Stimulated activated CD8-positive, alpha-beta memory T cell treated with anti-CD3 and anti-CD28 coated beads, Interleukin-4, amount 100 ng/mL, for 1 hour (primary cell): ENCODE results near the gene CTXN1.
A peak's percentile ranks its signal among the peaks of the same experiment; 100 is the strongest.
"Not testable (repeated sequence)": the region's sequence is repeated elsewhere in the genome, so short reads cannot be mapped to it uniquely, and the experiment has no call there.

ENCODE experiments used
- DNase-seq, 2 donors: peaks; one replicate each; pipeline ENCODE4 v3.0.0-alpha.2; 2020; ENCODE audit warnings: low read depth in 2 of 2, low spot score in 1 of 2

The CTXN1 gene

DNA sequence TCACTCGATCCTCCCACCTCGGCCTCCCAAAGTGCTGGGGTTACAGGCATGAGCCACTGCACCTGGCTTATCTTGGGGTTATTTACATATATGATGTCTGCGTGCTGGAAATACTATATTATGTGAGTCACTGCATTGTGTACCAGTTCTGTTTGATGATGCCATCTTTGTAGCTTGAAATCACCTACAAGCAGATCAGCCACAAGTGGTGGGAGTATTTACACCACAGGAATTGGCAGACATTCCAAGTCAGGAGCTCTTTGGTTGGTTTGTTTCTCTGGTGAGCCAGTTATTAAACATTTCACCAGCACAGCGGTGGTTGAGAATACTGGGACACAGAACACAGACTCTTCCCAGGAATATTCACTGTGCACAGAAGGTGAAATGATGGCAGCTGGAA, 22.0 kb upstream of the CTXN1 start:
- no peak for DNase-seq

DNA sequence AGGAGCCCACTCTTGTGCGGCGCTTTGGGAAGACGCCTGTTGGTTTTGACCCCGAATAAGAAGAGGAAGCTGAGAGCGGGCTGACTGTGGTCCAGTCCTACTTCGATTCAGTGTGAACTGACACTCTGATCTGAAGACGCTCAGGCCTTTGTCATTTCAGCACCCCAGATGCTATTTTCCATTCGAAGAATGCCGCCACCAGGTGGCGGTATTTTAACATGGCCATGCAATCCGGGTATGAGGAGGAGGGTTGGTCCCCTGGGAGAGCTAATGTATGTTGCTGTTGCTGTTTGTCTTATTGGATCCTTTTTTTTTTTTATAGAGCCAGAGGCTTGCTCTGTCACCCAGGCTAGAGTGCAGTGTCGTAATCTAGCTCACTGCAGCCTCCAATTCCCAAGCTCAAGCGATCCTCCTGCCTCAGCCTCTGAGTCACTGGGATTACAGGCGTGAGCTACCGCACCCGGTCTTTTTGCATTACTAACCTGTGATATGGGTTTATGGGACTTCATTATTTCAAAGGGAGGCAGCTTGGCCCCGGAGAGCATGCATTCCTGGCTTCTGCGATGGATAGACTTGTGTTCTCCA, 18.3 kb upstream of the CTXN1 start:
- DNase-seq = peak; percentile 70 to 72

DNA sequence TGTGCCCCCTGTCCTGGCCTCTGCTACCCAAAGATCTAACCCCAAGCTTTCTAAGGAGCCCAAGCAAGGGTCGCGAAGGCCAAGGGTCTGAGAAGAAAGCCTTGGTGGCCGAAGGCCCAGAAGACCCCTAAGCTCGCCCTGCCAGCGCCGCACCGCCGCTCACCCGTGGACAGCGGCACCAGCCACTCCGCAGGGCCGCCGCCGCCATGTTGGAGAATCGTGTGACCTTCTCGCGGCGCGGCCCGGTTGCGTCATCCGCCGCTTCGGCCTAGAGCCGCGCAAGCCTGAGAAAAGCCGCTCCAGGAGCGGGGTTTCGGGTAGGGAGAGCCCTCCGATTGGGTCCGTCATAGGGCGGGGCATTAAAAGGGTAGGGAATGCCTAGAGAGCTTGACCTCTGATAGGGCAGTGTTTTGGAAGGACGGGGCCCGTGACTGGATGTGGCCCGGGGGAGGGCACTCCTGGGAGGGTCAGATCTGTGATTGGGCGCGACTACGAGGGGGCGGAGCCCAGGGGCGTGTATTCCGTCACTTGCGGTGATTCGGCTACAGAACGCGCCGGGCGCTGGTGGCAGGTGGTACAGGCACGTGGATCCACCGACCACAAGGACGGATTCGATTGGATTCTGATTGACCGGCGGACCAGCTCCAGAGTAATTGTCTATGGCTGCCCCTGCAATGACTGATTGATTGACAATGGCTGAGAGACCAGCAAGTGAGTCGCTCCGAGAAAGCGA, 17.7 kb upstream of the CTXN1 start, which contains the start of gene TIMM44:
TIMM44 (minus strand) TSS at position 223 of the 733 bp plus-strand sequence; CDS start at position 208, 15 bp downstream.
- DNase-seq = peak; percentile 92 to 97

DNA sequence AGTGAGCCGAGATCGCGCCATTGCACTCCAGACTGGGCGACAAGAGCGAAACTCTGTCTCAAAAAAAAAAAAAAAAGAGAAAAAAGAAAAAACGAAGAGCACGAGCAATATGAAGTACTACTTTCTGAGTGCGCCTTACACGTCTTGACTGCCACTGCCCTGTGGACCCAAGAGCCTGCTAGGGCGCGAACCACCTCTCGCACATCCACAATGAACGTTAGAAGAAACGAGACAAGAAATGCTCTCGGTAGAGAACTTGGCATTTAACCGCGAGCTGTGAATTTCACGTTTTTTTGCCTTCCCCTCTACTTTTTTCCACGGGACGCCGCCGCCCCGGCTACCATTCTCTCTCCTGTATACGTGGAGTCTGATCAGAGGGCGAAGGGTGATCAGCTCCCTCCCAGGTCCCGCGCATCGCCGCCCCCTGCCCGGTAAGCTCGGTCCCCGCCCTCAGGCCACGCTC, 17.1 kb upstream of the CTXN1 start:
- DNase-seq = no peak

DNA sequence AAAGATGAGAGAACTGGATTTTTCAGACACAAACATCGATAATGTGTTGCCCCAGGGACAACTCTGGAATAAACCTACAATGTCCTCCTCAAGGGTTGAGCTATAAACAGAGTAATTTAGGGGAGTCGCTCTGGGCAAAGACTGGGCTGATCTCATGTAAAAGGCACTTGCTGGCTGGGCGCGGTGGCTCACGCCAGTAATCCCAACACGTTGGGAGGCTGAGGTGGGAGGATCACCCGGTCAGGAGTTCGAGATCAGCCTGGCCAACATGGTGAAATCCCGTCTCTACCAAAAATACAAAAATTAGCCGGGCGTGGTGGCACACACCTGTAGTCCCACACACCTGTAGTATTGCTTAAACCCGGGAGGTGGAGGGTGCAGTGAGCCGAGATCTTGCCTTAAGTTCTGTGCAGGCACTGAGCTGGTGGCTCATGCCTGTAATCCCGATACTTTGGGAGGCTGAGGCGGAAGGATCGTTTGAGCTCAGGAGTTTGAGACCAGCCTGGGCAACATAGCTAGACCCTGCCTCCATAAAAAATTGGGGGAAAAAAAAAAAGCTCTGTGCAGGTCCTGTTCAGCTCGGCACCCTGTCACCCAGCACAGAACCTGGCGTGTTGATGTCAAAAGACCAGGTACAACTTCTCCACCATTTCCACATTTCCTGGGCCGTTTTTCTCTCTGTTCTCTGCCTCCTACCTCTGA, 16.1 kb upstream of the CTXN1 start:
- no peak for DNase-seq

DNA sequence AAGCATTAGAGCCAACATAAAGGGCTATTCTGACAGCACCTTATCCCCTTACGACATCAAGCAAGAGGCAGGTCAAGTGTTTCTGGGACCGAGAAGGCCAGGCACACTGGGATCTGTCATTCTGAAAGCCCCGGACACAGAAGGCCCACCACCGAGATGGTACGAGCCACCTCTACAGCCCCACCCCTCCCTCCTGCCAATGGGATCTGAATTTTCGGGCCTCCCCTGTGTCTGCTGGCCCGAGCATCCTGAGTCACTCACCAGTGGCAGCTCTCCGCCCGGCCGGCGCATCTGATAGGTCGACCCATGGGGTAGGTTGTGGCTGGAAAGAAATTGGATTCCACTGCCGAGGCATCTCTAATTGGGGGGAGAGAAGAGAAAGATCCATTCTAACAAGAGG, 14.9 kb upstream of the CTXN1 start:
- no peak for DNase-seq

DNA sequence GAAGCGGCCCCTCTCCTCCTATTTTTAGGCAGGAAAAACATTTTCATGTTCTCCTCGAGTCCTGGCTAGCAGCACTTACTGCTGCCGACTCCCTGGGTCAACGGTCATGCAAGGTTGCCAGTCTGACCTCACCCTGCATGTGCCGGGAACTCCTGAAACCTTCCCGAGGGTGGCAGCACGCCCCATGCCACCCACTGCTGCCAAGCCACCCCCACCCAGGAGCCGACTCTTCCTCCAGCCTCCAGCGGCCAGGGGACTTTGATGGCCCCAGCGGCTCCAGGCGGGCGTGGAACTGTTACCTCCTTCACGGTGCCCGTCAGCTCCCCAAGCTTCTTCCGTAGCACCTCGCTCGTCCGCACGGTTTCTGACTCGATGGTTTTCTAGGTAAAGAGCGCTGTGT, 8.8 kb upstream of the CTXN1 start:
- DNase-seq = no peak

DNA sequence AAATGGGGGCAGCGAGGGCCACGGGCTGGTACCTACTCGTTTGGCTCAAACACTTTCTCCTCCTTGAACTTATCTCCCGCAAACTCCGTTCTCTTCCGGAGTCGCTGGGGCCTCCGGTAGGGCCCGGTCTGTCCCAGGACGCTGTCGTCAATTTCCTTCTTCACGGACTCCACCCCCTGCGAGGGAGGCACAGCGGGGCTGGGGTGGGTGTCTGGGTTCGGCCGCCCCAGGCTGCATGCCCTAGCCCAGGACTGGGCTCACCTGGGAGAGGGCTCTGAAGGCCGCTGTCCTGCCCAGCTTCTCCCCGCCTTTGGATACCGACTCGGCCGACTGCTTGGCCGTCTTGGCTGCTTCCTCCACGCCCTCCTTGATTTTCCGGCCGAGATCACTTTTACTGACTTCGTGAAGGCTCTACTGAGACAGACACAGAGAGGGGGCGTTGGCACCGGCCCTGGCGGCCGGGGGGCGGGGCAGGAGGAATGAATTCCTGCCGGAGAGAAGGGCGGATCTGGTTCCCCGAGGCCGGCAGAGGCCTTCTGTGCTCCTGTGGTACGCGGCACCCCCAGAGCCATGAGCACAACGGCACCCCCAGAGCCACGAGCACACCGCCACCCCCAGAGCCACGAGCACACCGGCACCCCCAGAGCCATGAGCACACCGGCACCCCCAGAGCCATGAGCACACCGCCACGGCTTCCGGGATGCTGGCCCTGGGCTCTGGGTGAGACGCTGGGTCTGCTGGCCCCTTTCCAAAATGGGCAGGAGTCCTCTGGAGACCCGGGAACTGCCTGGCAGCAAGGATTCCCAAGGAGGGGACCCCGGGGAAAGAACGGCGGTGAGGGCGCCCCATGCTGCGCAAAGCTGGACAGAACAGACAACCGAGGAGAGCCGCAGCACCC, 8.1 kb upstream of the CTXN1 start:
- no peak for DNase-seq

DNA sequence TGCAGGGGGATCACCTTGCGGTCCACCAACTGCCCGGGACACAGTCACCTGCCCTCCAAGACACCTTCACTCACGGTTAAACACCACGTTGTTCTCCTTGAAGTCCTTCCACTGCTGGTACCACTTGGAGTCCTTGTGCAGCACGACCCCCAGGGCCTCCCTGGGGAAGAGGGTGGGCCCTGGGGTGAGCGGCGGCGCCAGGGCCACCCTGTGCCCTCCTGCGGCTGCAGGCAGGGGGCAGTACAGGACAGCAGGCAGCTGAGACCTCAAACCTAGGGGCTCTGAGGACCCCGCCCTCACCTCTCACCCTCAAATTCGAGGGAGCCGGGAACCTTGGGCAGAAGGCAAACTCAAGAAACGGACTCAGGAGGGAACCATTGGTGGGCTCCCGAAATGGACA, 7.5 kb upstream of the CTXN1 start:
- no peak for DNase-seq

DNA sequence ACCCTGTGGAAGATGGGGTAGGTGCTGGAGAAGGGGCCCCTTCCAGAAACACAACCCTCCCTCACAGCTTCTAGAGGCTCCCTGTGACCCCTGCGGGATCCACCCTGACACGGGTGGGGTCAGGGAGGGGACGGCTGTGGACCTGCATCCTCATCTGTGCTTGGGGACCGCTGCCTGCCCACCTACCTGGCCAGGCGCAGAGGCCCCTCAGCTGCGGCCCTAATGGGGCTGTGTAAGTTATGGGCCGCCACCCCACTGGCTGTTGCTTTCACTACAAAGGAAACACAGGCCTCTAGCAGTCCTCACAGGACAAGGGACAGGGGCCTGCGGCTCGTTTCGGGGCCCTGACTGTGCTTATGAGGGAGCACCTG, 7.0 kb upstream of the CTXN1 start:
- DNase-seq = no peak

DNA sequence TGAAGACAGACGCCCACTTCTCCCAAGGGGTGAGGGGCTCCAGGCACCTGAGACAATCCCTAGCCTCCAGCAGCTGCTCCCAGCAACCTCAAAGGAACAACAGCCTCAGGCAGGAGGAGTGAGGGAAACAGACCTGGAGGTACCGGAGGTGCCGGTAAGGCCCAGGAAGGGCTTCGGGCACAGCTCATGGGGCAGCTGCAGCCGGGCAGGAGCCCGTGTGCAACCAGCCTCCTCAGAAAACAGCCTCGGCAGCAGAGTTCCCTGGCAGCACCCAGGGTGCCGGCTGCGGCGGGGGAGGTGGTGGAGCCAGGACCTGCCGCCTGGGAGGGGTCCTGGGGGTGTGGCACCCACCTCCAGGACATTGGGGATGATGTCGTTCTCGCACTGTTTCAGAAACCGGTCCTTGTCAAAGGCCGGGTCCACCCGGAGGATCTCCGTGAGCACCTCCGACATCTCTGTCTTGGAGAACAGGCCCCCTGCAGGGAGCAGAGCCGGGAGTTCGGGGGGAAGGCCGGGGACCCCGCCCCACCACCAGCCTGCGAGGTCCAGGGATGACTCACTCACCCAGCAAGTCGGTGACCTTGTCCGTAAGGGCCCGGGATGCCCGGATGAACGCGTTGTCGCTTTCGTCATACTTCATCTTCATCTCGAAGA, 6.5 kb upstream of the CTXN1 start:
- no peak for DNase-seq

DNA sequence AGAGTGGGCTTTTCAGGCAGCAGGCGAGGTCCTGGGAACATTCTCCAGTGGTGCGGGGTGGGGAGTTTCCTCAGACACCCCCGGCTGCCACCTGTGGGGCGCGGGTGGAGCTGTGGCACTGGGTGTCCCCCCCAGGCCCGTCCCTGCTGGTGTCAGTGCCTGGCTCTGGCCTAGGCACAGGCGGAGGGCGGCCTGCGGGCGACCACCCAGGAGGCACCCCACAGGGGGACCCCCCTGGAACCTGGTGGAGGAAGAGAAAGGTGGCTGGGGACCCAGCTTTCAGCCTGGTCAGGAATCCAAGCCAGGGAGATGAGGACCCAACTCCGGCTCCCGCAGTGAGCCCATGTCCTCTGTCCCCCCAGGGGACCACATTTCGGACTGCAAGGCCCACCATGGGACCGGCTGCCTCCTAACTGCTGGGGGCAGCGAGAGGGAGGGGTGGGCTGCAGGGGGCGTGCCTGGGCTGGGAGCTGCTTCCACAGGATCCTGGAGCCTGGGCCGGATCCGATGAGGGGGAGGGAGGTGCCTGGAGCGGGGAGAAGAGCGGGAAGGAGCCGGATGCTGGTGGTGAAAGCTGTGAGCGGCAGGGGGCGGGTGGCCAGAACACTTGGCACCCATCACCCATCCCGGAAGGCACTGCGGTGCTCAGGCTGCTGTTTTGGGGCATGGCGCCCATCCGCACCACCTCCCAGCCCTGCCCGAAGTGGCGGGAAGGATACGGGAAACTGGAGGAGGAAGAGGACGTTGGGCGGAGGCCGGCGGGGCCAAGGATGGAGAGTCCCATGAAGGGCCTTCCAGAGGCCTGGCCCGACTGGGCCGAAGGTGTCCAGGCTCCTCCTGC, 5.5 kb upstream of the CTXN1 start:
- no peak for DNase-seq

DNA sequence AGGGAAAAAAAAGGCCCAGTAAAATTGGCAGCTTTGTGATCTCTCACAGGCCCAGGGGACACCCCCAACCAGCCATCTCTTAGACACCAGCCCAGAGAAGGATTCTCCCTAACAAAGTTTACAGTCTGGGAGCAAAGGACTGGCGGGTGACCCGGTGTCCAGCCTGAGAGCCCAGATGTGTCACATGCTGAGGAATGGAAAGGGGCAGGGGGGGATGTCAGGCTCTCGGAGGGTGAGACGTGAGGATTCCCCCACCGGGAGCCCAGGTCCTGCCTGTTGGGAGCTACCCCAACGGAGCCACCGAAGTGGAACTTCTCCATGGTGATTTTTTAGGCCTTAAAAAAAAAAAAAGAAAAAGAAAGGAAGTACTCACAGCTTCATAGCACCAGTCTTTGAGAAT, 4.8 kb upstream of the CTXN1 start:
- no peak for DNase-seq

DNA sequence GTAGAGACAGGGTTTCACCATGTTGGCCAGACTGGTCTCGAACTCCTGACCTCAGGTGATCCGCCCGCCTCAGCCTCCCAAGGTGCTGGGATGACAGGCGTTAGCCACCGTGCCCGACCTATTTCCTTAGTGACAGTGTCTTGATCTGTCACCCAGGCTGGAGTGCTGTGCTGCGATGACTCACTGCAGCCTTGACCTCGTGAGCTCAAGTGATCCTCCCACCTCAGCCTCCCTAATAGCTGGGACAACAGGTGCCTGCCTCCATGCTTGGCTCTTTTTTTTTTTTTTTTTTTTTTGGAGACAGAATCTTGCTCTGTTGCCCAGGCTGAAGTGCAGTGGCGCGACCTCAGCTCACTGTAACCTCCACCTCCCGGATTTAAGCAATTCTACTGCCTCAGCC, 4.1 kb upstream of the CTXN1 start:
- not testable (repeated sequence) for DNase-seq

DNA sequence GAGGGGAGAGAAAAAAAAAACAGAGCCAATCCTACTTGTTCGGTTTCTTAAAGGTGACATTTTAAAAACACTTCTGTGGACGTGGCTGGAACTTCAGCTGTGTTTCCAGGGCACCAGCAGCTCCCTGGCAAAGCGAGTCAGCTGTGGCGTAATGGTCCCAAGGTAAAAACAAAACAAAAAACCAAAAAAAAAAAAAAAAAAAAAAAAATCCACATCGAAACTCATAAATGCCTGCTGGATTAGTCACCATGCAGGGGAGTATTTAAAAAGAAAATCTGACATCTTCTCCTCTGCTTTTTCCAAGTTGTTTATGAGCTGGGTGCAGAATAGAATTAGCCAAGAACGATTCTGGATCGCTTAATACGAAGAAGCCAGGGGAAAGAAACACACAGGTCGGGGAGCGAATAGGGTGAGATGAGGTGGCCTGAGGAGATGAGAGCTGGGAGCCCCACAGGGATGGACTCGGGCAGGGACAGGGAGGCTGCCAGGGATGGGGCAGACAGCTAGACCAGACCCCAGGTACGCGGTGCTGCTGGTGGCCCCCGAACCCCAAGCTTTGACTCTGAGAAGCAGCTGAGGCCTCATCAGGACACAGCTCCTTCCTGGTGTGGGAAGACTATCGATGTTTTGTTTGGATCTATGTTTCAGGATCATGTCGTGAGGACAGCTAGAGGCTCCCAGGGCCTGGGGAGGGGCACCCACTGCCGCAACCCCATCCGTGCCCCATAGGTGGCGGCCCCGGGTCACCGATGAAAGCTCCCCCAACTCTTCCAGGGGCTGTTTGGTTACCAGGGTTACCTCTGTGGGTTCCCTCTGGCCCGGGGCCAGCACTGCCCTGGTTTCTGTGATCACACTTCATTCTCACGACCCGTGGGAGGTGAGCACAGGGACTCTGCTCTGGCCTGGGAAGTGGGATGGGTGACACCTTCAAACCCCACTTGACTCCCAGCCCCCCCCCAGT, 3.1 kb upstream of the CTXN1 start:
- DNase-seq = peak in 1 of 2 donors; percentile 48

DNA sequence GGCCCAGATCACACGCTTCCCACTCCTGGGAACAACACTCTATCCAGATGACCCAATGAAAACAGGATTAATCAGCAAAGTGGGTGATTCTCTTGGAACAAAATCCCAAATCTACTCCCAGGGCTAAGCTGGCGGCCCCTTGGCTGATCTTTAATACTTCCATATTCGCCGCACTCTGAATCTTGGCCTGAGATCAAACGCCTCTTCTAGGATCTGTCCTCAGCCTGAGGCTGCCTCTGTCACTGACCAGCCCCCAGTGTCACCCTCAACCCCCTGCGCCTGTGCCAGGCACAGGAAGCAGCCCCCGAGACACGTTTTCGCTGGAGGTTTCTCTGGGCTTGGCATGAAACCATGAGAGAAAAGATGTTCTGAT, 2.4 kb upstream of the CTXN1 start:
- no peak for DNase-seq

DNA sequence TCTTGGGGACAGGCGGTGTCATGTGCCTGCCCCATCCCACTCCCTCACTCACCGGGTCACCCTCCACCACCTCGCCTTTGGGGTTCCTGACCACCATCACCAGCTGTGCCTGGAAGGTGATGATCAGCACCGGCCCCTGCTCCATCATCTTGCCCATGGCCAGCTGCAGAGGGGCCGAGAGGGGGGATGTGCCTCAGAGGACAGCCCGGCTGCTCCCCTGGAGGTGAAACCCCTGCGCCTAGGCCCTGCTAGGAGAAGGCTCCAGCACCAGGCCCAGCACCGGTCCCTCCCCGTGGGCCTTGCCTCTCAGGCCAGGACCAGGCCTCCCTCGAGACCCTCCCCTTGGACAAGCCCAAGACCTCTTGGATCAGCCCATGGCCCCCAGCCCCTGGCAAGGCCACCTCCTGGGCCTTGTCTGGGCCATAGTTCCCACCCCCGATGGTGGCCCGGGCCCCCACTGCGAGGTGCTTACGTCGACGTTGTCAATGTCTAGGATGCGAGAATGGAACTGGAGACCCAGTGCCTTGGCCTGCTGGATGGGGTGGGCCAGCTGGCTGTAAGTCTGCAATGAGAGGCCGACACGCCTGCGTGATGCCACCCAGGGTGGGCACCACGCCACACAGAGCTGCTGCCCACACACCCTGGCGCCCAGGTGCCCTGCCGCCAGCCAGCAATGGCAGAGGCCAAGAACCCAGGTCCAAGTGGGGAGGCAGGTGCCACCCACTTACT, 1.8 kb upstream of the CTXN1 start:
- DNase-seq = no peak
